LHCN-M2 (cell line): Measurements from ENCODE around the gene FANCE. TPM values are rescaled to one million over a fixed set of nuclear protein-coding genes. Genes with fewer than 3 reads are reported as not detected.
"Not testable (repeated sequence)": the region's sequence is repeated elsewhere in the genome, so short reads cannot be mapped to it uniquely, and the experiment has no call there.

Source experiments
- DNase-seq: peaks from one replicate; pipeline ENCODE4 v3.0.0-alpha.2; 2012; ENCODE audit warnings: low read depth
- total RNA-seq: library from RNA; depleted of rRNA; stranded (reverse); fragments of >200 nt; gene quantifications from 2 replicates; pipeline ENCODE4 v1.2.3, GENCODE V29; 2014

The FANCE gene
- total RNA-seq, 1 experiment from 2014 or later: 12.8 TPM

DNA sequence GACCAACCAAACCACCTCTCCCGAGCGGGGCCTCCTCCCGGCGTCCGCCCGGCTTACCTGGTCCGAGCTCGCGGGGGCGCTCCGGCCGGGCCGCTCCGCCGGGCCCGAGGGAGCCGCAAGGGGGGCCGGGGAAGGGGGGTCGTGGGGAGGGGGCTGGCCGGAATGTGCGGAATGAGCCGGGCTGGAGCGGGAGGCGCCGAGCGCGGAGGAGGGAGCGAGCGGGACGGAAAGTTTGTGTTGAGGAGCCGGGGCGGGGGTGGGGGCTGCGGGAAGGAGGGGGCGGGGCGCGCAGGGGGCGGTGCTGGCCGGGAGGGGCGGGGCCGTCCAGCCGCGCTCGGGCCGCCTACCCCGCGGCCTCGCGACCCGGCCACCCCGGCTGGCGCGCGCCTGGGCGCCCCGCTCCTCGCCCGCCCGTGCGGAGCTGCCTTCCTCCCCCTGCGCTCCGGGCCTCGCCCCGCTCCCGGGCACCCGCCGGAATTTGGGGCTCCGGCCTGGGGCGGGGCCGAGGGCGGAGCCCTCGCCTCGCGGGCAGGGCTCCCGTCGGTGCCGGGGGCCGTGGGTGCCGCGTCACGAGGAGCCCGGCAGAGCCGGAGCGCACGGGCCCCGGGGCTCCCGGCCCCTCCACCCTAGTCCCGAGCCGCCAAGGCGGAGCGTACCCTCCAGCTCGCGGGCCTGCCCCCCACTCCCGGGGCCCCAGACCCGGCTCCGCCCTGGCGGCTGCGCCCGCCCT is 44.9 kb downstream of the FANCE start, which contains the start of gene TEAD3:
TSS of gene TEAD3 (minus strand) at position 239 of the 730 bp plus-strand sequence.
- peak; percentile 75 for DNase-seq

DNA sequence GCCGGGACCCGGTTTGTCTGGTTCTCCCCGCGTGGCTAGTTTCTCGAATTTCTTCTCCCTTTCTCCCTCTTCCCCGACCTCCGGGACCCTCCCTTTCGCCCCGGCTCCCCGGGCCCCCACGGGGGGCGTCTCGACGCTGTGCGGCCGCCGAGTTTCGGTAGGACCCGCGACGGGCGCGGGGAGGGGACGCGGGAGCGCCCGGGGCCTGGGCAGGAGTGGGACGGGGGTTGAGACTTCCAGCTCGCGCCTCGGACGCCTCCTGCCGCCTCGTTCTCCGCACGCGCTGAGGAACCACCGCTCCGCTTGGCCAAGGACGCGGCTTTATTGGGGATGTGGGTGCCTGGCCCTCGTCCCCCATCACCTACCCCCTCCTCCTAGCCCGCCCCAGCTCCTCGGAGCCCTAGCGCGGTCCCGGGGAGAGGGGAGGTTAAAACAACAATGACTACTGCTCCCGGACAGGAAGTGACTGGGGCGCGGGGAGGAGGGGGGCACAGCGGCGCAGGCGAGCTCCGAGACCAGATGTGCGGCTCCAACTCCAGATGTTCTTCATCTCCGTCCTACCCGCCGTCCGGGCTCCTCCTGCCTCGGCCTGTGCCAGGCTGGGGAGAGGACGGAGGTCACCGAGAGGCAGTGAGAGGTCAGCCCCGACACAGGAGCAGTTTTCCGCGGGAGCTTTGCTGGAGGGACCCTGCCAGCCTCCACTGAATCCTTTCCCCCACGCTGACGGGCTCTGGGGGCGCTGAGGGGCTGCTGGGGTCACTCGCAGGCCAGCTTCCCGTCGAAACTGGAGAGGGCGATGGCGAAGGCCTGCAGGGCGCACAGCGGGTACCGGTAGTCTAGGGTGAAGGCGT is 45.7 kb downstream of the FANCE start:
- DNase-seq: peak; percentile 73

DNA sequence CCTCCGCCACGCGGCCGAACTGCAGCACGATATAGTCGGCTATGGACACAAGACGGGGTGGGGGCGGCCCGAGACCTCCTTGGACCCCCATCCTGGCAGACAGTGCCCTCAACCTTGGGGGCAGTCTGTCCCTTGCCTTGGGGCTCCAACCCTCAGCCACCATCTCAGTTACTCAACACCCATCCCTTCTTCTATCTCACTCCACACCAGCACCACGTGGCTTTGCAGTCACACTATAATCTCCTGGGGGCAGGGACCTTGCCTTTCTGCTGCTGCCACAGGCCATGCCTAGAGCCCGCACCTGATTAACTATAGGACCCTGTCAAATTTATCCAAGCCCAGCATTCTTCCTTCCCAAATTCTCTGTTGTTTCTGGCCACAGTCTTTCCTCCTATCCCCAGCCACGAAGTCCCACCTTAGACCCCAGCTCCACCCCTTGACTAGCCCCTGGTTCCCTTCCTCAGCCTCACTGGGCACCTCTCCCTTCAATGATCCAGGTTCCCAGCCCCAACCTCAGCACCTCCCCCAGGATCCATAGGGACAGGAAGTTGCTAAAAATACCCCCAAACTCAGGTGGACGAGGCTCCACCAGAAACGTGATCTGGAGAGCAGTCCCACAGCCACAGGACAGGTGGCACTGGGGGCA is 46.4 kb downstream of the FANCE start:
- DNase-seq: no peak

DNA sequence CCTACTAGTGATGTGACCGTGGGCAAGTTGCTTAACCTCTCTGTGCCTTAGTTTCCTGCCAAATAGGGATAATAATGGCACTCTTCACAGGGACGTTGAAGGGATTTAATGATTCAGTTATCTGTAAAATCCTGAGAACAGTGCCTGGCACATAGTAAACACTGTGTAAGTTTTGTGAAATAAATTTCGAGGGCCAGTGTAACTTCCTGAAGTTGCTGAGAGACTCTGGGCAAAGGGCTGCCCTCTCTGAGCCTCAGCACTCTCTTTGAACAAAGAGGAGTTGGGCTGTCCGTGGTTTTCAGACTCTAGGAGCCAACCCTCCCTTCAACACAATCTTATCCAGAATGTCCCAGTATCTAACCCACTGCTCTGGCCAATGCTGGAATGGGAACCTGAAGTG is 47.2 kb downstream of the FANCE start:
- DNase-seq: no peak

DNA sequence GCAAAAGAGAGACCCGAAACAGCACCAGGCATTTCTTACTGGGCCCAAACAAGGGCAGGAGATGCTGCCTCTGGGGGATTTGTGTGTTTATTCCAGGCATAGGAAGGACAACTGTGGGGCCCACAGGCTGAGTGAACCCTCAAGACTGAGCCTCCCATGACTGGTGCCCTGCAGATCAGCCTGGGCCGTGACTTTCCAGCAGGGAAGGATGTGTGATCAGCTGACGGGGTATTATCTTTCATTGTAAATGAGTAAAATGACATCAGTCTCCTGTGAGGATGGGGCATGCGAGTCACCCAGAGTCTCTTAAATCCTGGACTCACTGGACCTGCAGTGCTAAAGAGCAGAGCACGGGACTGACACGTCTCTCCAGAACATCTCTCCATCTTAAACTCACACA is 48.6 kb downstream of the FANCE start:
- peak; percentile 78 for DNase-seq

DNA sequence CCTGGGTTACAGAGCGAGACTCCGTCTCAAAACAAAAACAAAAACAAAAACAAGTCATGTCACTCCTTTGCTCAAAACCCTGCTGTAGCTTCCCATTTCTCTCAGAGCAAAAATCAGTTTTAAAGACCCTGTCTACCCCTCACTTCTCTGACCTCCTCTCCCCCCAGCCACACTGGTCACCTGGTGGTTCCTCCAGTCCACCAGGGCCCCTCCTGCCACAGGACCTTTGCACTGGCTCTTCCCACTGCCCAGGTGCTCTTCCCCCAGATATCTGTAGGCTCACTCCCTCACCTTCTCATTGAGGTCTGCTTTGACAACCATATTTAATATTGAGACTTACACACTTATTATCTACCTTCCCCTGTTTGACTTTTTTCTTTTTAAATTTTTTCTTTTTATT is 49.6 kb downstream of the FANCE start:
- DNase-seq: no peak

DNA sequence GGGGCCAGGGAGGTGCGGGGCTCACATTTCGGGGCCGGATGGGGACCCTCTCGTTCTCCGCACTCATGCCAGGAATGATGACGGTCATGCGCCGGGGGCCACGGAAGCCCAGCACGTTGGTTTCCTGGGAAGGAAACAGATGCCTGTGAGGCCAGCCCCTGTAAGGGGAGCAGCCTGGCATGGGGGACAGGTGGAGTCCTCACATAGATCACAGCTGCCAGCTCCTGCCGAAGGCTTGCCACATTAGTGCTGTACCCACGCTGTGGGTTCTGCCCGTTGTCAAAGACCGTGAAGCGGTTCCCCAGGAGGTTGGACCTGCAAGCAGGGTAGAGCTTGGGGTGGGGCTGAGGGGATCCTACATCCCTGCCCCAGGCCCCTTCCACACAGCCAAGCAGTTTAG is 51.4 kb downstream of the FANCE start:
- DNase-seq: peak; percentile 15

DNA sequence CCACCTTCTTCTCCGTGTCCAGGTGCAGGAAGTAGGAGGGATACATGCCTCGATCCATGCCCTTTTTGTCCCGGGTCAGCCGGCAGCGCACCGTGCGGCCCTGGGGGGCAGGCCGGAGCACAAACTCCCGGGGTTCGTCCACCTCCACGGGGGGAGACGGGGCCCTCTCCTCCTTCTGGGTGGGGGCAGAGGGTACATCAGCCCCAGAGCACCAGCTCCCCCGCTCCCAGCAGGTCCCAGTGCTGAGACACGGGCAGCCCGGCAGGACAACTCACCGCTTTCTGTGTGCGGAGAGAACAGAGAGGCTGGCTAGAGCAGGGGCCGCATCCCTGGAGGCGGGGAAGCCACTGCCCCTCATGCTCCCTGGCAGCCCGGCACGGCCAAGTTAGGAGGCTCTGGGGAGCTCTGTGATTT is 53.9 kb downstream of the FANCE start:
- no peak for DNase-seq

DNA sequence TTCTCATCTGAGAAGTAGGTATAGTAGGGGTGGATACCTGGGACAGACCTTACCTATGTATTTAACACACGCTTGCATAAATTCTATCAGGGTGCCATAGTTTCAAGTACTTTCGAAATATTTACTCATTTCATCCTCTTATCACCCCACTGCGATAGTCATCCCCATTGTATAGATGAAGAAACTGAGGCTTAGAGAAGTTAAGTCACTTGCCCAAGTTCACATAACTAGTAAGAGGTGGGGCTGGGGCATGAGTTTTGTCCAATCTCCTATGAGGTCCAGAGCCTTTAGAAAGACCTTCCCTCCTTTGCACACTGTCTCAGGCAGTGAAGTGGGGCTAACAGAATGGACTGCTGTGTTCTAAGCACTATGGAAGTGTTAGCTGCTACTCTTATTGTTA is 54.4 kb downstream of the FANCE start:
- DNase-seq: no peak

DNA sequence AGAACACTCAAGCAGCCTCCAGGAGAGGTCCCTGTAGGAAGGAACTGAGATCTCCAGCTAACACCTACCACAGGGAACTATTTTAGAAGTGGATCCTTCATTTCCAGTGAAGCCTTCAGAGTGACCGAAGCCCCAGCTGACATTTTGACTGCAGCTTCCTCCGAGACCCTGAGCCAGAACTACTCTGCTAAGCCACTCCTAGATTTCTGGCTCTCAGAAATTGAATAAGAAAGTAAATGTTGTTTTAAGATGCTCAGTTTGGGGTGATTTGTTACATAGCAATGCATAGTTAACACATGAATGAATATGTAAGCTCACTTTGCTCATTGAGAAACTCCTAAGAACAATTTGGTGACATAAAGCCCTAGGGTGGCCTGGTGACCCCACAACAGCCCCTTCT is 55.1 kb downstream of the FANCE start:
- no peak for DNase-seq

DNA sequence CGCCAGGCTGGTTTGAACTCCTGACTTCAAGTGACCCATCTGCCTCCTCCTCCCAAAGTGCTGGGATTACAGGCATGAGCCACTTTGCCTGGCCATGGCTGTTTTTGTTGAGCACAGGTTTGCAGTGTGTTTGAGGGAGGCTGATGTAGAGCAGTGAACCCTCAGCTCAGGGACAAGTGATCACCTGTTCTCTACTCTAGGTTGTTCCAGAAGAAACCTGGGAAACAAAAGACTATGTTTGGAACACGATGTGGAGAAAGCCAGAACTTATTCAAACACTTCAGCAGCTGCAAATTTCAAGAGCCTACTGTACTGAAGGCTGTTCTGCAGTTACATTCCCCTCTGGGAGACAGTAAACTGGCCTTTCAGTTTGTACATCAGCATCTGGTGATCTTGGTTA is 55.9 kb downstream of the FANCE start:
- DNase-seq: no peak

DNA sequence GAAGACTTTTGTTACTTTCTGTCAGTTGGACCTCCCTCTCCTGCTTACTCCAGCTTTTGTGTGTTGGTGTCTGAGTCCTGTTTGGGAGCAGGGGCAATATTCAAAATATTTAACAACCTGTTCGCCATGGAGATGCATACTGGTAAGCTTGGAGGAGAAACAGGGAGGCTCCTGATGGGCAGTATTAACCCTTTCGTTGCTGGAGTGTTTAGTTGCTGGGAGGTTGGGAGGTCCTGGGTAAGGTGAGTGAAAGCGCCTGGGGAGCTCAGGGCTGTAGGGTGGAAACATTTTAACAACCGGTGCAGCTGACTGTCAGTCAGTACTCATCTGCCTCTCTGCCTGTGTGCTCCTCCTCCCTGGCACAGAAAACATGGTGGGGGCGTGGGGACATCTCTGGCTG is 56.4 kb downstream of the FANCE start:
- DNase-seq: no peak

DNA sequence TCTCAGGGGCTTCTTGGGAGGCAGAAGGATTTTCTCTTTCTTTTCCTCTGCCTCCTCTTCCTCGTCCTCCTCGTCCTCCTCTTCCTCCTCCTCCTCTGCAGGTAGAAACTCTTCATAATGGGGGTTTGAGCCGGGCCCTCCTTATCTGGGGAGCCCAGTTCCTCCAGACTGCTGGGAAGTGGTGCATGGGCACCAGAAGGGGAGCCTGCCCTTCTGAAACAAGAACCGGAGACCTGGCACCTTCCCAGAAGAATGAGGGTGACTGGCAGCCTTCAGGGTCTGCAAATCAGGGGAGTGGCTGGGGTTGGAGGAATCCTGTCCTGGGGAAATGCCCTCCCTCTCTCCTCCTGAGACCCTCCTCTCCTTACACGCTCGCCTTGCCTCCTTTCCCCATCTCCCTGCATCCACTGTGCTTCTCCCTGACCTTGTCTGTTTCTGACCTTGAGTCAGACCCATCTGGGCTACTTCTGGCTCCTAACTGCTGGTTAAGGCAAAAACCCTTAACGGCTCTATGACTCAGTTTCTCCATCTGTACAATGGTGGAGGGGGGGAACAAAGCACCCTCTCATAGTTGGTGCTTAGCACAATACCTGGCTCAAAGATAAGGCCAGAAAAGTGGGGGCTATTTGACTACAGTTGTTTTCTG is 58.9 kb downstream of the FANCE start:
- DNase-seq: no peak

DNA sequence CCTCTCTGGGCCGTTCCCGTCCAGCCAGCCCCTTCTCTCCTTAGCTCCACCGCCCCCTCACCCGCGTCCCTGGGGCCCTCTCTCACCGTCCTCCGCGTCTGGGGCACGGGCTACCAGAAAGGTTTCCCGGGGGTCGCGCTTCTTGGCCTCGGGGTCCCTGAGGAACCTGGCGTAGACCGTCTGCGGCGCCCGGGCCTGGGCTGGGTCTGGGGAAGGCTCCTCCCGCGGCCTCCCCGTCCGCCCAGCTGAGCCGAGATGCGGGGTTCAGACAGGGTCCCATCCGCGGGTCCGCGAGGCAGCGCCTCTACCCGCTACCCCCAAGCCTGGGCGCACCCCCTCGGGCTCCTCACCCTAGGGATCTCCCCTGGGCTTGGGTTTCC is 59.4 kb downstream of the FANCE start:
- no peak for DNase-seq

DNA sequence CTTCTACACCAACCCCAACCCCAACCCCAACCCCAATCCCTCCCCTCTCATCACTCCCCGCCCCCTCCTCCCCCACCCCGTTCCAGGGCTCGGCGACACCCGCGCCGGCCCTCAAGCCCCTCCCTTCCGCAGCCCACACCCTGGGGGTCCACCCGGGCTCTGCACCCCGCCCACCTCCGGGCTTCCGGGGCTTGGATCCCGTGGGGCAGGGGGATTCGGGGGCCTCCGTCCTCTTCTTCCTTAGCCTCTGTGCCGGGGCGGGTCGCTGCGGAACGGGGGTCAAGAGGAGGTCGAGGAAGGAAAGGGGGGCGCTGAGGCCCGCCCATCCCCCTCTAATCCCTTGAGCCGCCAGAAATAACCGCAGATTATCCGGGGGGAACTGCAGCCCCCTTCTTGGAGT is 59.9 kb downstream of the FANCE start:
- DNase-seq: no peak

DNA sequence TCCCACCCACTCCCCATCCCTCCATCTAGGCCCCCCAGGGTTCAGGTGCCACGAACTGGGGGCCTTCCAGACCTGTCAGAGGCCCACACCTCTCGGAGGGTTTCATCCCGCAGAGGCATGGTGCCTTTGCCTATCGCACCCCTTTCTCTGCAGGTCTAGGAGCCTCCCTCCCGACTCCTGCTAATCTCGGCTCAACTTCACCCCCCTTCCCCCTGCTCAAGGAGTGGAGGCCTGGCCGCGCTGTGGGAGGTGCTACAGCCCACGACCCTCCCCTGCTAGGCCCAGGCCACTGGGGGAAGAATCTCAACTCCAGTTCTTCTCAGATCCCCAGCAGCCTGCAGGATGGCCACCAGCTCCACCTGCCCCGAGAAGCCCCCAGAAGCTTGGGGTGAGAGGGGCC is 60.6 kb downstream of the FANCE start, which contains the start of gene TULP1:
TSS of gene TULP1 (minus strand) at position 157 of the 400 bp plus-strand sequence. CDS start at position 119, 38 bp downstream.
- DNase-seq: no peak

DNA sequence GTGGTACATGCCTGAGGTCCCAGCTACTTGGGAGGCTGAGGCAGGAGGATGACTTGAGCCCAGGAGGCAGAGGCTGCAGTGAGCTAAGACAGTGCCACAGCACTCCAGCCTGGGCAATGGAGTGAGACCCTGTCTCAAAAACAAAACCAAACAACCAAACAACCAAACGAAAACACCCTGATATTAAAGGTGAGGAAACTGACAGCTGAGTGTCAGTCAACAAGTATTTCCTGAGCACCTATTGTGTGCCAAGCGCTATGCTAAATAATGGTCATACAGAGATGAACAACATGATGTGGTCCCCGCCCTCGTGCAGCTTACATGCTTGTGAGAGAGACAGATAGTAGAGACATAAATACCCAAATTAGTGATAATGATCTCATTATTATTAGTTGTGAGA is 62.4 kb downstream of the FANCE start:
- no peak for DNase-seq

DNA sequence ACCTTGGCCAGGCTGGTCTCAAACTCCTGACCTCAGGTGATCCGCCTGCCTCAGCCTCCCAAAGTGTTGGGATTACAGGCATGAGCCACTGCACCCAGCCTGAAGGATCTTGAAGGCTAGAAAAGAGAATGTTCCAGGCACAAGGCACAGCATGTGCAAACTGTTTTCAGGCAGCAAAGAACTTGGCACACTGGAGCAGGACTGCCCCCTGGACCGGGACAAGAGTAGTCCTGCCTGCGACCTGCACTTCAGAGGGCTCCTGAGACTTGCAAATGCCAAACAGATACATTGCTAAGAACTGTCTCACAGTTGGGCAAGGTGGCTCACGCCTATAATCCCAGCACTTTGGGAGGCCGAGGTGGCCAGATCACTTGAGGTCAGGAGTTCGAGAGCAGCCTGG is 63.8 kb downstream of the FANCE start:
- not testable (repeated sequence) for DNase-seq
